Measurements from ENCODE around the gene ANKRD53.

ANKRD53 gene

DNA sequence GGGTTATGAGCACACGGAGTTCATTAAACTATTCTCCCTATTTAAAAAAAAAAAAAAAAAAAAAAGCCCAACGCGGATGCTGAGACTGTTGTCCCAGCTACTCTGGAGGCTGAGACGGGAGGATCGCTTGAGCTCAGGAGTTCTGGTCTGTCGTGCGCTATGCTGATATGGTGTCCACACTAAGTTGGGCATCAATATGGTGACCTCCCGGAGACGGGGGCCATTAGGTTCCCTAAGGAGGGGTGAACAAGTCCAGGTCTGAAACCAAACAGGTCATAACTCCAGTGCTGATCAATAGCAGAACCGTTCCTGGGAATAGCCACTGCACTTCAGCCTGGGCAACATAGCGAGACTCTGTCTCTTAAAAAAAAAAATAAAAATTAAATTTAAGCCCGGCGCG lies 12.9 kb upstream of the ANKRD53 start:
- no peak for DNase-seq (ENCODE audit: low spot score)

DNA sequence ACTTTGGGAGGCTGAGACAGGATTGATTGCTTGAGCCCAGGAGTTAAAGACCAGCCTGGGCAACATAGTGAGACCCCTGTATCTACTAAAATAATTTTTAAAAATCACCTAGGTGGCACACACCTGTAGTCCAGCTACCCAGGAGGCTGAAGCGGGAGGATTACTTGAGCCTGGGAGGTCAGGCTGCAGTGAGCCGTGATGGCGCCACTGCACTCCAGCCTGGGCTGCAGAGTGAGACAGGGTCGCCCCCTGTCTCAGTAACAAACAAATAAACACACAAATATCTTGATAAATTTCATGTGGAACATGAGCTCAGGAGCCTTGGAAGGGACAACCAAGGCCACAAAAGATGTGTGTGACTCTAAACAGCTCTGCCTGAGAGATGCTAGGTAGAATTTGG lies 11.7 kb upstream of the ANKRD53 start:
- DNase-seq (ENCODE audit: low spot score) = no peak

DNA sequence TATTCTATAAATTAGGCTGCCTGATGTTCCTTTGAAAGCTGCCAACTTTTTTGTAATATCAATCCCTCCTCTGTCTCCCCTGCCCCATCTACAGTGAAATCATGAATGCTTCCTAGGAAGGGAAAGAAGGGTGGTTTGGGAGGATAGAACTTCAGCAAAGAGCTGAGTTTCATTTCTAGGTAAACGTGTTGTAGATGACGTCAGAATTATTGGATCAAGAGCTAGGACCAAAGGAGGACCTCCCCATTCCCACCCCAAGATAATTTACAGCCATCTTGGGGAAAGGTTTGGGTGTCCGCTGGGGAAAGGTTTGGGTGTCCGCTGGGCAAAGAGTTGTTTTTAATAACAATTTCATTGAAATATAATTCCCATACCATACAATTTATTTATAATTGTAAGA lies 11.2 kb upstream of the ANKRD53 start:
- no peak for DNase-seq (ENCODE audit: low spot score)

DNA sequence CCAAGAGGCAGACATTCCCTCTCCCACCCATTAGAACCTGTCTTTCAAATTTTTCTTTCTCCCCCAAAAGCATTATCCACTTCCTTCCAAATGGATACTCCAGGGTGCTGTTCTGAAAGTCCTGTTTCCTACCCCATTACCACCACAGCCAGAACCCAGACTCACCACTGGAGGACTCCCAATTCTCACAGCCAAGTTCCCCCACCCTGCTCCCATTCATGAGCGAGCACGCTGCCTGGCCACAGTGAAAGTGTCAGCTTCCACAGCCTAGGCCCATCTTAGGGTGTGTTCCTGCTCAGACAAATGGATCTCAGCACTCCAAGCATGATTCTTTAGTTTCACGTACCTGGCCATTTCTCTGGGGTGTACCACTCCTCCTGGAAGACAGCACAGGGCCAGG lies 3.8 kb upstream of the ANKRD53 start:
- DNase-seq (ENCODE audit: low spot score) = no peak

DNA sequence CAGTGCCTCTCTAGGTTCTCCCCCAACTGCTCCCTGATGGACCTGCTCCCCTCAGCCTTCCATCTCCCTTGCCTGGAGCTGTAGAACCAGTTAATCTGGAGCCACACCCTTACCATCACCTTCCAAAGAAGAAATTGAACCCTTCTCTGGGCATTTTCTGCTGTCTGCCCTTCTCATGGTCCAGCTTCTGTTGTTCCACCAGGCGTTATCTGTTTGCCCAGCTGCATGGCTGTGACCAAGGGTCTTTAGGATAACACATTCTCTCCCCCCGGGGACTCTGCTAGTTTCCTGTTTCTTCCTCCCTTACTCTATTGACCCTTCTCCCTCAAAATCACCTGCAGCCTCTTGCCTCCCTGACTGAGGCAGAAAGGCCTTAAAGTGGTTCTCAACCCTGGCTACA lies 3.2 kb upstream of the ANKRD53 start:
- no peak for DNase-seq (ENCODE audit: low spot score)

DNA sequence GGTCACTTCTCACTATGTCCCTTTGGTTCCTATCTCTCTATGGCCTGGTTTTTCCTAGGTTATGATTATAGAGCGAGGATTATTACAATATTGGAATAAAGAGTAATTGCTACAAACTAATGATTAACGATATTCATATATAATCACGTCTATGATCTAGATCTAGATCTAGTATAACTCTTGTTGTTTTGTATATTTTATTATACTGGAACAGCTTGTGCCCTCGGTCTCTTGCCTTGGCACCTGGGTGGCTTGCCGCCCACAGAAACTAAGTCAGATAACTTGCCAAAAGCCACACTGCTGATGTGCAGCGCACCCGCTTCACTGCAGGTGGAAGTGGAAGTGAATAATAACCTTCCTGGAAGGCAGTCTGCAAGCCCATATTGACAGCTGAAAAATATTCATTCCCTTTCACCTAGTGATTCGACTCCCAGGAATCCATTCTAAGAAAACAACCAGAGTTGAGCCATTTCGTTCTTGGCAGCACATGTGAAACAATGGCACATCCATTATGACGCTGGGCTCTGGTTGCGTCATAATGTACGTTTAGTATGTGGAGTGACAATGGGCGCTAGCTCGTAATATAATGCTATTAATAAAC lies 725 bp upstream of the ANKRD53 start:
- no peak for DNase-seq (ENCODE audit: low spot score)

DNA sequence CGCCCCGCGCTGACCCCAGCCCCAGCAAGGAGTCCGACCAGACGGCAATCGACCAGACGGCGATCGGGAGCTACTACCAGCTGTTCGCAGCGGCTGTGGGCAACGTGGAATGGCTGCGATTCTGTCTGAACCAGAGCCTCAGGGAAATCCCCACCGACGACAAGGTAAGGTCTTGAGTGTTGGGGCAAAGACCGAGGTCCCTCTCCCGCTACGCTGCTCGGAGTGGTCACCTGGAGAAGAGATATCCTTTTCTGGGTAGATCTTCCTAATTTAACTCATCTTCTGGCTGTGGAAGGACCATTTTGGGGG lies 704 bp downstream of the ANKRD53 start:
- no peak for DNase-seq (ENCODE audit: low spot score)

DNA sequence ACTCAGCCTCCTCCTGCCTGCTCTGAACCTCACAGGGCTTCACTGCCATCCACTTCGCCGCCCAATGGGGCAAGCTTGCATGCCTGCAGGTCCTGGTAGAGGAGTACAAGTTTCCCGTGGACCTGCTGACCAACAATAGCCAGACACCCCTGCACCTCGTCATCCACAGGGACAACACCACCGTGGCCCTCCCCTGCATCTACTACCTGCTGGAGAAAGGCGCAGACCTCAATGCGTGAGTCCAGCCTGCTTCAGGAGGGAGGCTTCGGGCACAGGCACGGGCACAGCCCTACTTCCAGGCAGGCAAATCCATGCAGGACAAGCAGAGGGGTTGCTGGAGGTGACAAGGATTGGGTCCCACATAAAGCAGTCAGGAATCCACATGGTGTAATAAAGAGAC lies 1.2 kb downstream of the ANKRD53 start:
- DNase-seq (ENCODE audit: low spot score) = no peak

DNA sequence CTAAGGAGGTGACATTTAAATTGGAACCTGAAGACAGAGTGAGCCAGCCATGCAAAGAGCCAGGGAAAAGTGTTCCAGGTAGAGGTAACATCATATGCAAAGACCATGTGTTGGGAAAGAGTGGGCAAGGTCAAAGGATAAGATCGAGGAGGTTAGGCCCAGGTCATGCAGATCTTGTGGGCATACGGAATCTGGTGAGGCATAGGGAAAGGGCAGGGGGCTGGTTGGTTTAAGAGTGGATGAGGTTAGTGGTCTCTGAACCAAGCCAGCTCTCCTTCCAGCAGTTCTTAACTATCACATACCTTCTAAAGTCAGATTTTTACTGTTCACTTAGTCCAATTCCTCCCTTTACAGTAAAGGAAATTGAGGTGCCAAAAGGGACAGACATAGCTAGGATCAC lies 3.0 kb downstream of the ANKRD53 start:
- DNase-seq (ENCODE audit: low spot score) = no peak

DNA sequence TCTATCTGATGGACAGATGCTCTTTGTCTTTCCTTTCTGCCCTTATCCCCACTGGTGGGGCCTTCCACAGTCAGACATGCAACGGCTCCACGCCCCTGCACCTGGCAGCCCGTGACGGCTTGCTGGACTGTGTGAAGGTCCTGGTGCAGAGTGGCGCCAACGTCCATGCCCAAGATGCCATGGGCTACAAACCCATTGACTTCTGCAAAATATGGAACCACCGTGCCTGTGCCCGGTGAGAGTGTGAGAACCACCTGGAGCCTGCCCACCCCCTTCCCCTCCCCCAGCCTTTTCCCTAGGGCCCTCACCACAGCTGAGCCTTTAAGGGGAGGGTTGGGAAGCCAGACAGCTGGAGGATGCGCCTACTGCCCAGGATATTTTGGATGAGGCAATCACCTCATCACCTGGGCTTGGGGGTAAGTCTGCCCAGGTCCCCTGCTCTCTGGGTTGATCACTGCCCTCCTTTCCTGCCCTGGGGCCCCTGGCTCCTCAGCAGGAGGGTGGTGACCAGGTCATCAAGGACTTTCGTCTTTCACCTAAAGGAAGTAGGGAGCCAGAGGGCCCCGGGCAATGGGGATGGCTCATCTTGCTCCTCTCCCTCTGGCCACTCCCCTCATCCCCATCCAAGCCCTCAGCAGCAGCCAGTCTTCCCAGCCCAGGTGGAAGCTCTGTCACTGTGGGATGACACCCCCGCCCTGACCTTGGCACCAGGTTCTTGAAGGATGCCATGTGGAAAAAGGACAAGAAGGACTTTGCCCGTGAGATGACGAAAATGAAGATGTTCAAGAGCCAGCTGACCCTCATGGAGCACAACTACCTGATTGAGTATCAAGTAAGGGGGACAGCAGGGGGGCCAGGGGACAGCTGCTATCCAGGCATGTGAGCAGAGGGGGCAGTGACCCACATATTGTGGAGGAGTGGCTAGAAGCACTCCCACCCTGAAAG lies 3.7 kb downstream of the ANKRD53 start:
- no peak for DNase-seq (ENCODE audit: low spot score)

DNA sequence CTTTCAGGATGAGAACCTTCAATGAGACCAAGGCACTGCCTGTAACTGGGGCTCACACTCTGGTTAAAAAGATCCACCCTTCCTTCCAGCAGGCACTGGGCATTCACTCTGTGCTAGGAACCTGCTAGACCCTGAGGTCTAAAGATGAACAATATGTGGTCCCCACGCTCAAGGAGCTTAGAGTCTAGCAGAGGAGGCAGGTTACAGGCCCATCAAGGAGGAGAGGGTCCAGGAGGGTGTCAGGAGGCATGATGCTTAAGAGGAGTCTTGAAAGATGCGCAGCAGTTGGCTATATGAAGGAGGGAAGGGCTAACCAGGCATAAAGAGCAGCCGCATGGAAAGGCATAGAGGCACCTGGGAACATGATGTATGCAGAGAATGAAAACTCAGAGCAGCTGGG lies 4.5 kb downstream of the ANKRD53 start:
- no peak for DNase-seq (ENCODE audit: low spot score)

DNA sequence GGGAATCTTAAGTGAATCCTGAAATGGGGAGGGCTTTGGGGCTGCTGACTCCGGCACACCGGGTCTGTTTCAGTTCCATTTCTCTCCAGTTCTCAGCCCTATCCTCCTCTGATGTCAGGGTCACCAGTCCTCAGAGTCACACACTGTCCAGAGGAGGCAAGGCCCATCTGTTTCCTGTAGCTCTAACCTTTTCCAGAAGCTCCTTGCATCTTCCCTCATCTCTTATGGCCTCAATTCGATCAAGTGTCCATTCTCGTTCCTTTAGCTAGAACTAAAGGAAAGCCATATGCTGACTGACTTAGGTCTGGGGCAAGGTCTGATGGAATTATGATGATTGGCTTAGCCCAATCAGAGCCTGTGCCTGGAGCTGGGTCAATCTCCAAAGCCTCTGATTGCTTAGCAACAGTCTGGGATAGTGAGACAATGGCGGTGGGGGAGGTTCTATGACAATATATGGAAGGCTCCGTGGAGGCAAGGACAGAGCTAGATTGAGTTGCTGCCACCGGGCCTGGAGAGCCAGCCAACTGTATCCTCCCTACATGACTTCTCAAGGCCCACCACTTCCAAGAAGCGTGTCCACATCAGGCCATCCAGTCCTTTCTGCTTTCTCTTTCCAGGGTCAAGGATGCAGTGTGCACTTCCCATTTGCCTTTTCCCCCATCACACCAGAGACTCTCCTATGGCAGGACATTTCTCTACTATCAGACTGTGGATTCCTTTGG lies 5.2 kb downstream of the ANKRD53 start:
- DNase-seq (ENCODE audit: low spot score) = no peak

DNA sequence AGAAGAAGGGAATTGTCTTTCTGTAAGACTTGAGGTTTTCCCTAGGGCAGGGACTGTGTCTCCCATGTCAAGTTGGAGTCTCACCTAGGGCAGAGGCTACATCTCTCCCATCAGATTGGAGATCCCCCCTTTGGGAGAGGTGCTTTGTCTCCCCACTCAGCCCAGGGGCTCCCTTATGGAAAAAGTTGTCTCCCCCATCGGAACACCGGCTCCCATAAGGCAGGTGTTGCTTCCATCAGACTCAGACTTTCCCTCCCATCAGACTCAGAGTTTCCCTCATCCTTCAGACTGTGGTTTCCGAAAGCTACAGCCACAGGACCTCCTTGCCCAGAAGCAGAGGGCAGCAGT lies 5.8 kb downstream of the ANKRD53 start:
- no peak for DNase-seq (ENCODE audit: low spot score)

DNA sequence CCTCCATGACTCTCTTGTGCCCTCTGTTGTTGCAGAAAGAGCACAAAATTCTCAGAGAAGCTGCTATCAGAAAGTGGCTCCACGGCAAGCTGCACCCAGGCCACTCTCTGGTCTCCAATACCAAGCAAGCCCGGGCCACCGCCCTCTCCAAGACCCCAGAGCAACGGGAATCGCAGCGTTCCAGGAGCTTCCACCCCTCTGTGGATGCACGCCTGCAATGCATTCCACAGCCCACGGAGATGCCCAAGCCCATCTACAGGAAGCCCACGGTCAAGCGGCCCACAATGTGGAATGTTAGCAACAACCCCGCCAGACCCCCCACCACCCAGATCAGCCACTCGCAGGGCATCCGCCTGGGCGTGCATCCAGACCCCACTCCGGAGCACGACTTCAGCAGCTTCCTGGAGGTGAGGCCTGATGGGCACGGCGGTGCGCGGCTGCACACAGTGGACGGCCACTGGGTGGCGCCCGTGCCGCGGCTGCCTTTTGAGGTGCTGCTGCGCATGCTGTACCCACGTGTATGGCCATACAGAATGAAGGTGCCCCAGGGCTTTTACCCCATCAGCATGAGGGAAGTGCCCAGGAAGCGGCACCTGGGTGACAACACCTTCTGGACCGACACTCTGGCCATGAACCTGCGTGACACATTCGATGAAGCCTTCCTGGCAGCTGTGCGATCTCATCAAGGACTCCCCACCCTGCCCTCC lies 6.3 kb downstream of the ANKRD53 start:
- no peak for DNase-seq (ENCODE audit: low spot score)

DNA sequence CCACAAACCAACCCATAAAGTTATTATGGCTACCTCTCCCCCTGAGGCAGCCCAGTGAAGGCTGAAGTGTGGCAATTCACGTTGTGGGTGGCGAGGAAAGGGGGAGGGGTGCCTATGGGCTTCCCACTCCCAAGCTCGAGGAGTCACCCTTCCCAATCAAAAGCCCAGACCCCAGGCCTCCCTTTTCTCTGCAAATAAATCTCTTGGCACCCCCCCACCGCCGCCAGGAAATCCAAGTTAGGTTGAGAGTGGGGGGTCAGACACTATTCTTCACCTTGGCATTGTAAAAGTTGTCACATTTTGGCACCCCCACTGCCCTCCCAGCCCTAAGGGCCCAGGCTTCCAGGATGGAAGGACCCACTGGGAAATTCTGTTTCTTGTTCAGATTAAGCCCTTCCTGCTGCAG lies 6.9 kb downstream of the ANKRD53 start:
- DNase-seq (ENCODE audit: low spot score) = no peak

DNA sequence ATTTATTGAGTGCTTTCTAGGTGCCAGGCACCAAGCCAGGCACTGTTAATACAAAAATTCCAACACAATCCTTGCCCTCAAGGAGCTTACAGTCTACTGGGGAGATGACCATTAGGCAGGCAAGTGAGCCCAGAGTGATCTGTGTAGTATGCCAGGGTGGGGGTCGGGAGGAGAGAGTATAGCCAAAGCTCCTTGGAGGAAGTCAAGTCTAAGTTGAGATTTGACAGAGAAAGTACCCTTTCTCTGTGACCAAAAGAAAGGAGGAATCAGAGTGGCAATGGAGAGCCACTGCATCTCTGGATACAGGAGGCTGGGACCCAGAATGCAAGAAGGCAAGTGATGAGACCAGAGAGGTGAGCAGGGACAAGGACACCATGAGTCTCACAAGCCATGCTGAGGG lies 7.5 kb downstream of the ANKRD53 start:
- no peak for DNase-seq (ENCODE audit: low spot score)

DNA sequence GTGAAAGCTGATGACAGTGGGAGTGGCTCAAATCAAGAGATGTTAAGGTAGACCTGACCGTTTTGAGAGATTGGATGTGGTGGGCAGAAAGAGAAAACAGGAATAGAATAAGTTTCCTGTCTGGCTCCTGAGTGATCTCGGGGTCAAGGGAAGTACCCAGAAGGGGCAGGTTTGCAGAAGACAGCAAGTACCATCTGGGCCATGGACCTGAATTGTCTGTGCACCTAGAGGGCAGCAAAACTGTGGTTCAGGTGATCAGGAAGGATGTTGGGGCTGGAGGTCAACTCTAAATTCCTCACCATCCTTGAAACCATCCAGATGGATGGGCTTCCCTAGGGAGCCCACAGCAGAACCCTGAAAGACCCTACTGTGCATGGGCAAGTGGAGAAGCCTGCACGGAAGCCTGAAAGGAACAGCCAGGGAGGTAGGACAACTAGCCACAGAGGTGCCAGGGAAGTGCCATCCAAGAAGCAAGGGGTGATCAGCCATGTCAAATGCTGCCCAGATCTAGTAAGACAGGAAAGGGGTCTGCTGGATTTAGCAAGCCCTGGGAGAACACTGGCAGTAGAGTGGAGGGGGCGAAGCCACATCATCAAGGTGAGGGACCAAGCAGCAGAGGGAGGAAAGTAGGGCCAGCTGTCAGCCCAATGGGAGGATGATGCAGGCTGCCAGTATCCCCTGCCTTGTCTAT lies 8.2 kb downstream of the ANKRD53 start:
- DNase-seq (ENCODE audit: low spot score) = no peak

DNA sequence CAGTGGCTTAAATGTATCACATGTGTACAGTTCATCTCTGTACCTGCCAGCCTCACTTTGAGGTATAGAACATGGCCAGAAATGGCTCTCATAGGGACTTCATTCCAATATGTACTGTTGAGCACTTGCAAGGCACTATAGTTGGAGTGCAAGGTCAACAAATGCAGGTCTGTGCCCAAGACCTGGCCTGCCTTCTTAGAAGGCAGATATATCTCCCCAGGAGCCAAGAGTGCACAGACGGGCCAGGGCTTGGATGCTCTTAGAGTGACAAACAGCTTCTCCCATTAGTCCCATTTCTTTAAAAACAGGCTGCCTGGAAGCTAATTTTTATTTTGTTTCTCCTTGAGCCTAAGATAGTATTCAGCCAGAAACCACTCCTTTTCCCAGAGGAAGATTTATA lies 9.0 kb downstream of the ANKRD53 start:
- no peak for DNase-seq (ENCODE audit: low spot score)

DNA sequence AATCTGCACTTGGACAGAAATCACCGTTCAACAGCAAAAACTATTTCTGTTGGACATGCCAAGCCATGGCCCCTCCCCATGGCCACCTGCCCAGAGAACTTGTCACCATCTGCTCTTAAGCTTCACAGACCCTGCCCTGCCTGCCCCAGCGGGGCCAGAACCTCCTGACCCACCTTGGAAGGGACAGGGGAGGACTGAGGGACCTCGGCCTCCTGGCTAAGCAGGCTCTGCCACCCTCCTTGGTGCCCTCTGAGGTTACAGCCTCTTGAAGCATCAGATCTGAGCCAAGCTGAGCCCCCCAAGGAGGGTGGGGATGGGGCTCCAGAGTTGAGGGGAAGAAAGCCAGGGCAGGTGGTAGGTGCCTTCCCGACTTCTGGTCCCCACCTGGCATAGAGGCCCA lies 9.7 kb downstream of the ANKRD53 start:
- DNase-seq (ENCODE audit: low spot score) = no peak

DNA sequence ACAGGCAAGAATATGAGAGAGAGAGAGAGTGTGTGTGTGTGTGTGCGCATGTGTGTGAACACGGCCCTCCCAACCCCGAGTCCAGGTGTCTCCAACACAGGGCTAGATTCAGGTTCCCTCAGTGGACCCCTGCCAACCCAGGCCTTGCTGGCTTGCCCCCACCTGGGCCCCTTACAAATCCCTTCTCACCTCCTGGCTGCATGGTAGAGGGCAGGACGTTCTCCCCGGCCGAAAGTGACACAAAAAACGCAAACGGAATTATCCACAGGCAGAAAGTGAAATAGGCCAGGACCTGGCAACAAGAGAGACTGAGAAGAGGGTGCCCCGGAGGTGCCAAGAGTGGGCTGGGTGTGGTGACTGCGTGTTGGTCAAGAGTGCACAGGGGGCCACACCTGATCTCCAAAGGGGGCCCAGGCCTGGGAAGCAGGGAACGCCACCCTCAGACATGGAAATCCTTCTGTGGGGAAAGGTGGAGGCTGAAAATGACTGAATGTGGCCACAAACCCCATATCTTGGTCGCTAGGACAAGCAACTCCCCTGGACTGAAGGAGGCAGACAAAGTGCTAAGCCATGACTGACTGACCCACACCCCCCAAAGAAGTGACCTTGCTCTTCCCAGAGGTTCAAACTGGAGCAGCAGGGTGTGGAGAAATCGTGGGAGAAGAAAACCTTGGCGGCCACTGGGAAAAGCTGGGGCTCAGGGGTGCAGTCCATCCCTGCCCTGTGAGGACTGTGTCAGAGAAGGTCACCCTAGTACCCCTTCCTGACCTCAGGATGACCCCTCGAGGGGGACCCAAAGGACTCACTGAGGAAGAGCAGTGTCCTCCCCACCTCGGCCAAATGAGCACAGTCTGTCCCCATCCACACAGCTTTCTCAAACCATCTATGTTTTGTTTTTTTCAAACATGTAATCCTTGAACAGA lies 10.6 kb downstream of the ANKRD53 start:
- no peak for DNase-seq (ENCODE audit: low spot score)

DNA sequence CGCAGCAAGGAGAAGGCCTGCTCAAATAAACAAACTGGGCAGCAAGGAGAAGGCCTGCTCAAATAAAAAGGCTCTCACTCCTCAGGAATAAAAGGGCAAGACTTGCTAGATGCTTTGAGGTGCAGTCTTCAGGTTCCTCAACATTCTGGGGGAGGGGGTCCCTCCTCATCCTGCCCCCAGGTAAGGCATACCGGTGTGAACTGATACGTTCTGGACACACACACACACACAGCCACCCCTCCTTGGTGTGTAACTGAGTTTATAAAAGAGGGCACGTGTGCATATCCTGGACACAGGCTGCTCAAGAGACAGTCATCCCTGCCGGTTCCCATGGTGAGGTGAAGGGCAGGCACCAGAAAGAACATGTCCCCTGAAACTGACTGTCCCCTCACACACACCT lies 11.8 kb downstream of the ANKRD53 start:
- no peak for DNase-seq (ENCODE audit: low spot score)

Measured in HuH-7.5 (cell line).